Smooth muscle cell (in vitro differentiated cells): ENCODE measurements around the gene FBXO47. TPM values are rescaled to one million over a fixed set of nuclear protein-coding genes. Genes with fewer than 3 reads are reported as not detected.

Experiments
- DNase-seq: peaks from one replicate; lab custom pipeline; 2025; ENCODE audit not compliant: unreplicated experiment; lab: John Stamatoyannopoulos, UW
- H2AFZ ChIP-seq: fragments of 200-600 bp; sonication (generic); 2 replicates; pipeline ENCODE4 v1.6.0; 2016; ENCODE audit warnings: antibody characterized with exemption, low read depth, mild to moderate bottlenecking
- H3F3A ChIP-seq: fragments of 200-600 bp; sonication (generic); 2 replicates; pipeline ENCODE4 v1.6.0; 2017; ENCODE audit warnings: antibody characterized with exemption, low read depth
- H3K27ac ChIP-seq: fragments of 200-600 bp; sonication (generic); 2 replicates; pipeline ENCODE4 v1.5.1; 2016; ENCODE audit warnings: low read depth, mild to moderate bottlenecking
- H3K27me3 ChIP-seq: fragments of 200-600 bp; sonication (generic); 2 replicates; pipeline ENCODE4 v1.6.1; 2016; ENCODE audit warnings: low read depth, mild to moderate bottlenecking
- H3K36me3 ChIP-seq: fragments of 200-600 bp; sonication (generic); 2 replicates; pipeline ENCODE4 v1.5.1; 2016; ENCODE audit warnings: low read depth
- H3K4me1 ChIP-seq: fragments of 200-600 bp; sonication (generic); 2 replicates; pipeline ENCODE4 v1.5.1; 2016; ENCODE audit warnings: low read depth
- H3K4me2 ChIP-seq: fragments of 200-600 bp; sonication (generic); 2 replicates; pipeline ENCODE4 v1.6.0; 2016; ENCODE audit warnings: mild to moderate bottlenecking
- H3K4me3 ChIP-seq: fragments of 200-600 bp; sonication (generic); 2 replicates; pipeline ENCODE4 v1.5.1; 2016; ENCODE audit warnings: mild to moderate bottlenecking
- H3K79me2 ChIP-seq: fragments of 200-600 bp; sonication (generic); 2 replicates; pipeline ENCODE4 v1.6.0; 2016; ENCODE audit warnings: low read depth, mild to moderate bottlenecking
- H3K9ac ChIP-seq: fragments of 200-600 bp; sonication (generic); 2 replicates; pipeline ENCODE4 v1.6.0; 2016; ENCODE audit warnings: low read depth
- H3K9me3 ChIP-seq: fragments of 200-600 bp; sonication (generic); replicated peaks from 2 replicates; pipeline ENCODE4 v1.5.1; 2016; ENCODE audit warnings: low read depth
- H4K20me1 ChIP-seq: fragments of 200-600 bp; sonication (generic); 2 replicates; pipeline ENCODE4 v1.6.0; 2016; ENCODE audit warnings: low read depth
- CTCF ChIP-seq: fragments of 200-600 bp; sonication (generic); IDR thresholded peaks from 2 replicates; pipeline ENCODE4 v1.5.1; 2017; ENCODE audit warnings: borderline replicate concordance, mild to moderate bottlenecking, antibody characterized with exemption; ENCODE audit not compliant: insufficient read depth, poor library complexity, severe bottlenecking
- WGBS: methylation state at CpG from one replicate; pipeline ENCODE4 v1.1.7; 2016; ENCODE audit warnings: low lambda C conversion rate; 5-methylcytosine and 5-hydroxymethylcytosine counted together
- polyA plus RNA-seq: library from polyadenylated mRNA; unstranded; fragments of >200 nt; fragmentation: Nextera tagmentation; extraction: Ambion mirVana; gene quantifications from 2 replicates; pipeline ENCODE4 v1.2.1, GENCODE V29; 2016
- total RNA-seq: library from RNA; depleted of rRNA; stranded (reverse); fragments of >200 nt; gene quantifications from 2 replicates; pipeline ENCODE4 v1.2.3, GENCODE V29; 2014

Gene FBXO47
- total and polyA plus RNA-seq, 2 experiments from 2014 or later = not detected

GRCh38 chr17:38896346-38896954 lies 70.8 kb downstream of the FBXO47 start:
- peaks cover 50% of the 10 kb centered on the region for H3K4me1 ChIP-seq
- no peak overlapping the region for H3K4me3 ChIP-seq
- no peaks in the 10 kb centered on the region for H3K36me3 ChIP-seq
- no peak for TF ChIP-seq CTCF
- no peaks in the 10 kb centered on the region for H3K9me3 ChIP-seq
- H3K4me2 ChIP-seq = peak overlapping the region; percentile 55
- H2AFZ ChIP-seq = no peak overlapping the region
- no peak for DNase-seq
- H3K27ac ChIP-seq = peak overlapping the region; percentile 56
- peaks cover 5% of the 10 kb centered on the region for H3K79me2 ChIP-seq
- 41% methylated on average over 13 of the region's 13 CpGs for WGBS
- H3K27me3 ChIP-seq = no peaks in the 10 kb centered on the region
- H3K9ac ChIP-seq = peak overlapping the region; percentile 24
- peaks cover 55% of the 10 kb centered on the region for H3F3A ChIP-seq
- H4K20me1 ChIP-seq = peaks cover 100% of the 10 kb centered on the region

DNA sequence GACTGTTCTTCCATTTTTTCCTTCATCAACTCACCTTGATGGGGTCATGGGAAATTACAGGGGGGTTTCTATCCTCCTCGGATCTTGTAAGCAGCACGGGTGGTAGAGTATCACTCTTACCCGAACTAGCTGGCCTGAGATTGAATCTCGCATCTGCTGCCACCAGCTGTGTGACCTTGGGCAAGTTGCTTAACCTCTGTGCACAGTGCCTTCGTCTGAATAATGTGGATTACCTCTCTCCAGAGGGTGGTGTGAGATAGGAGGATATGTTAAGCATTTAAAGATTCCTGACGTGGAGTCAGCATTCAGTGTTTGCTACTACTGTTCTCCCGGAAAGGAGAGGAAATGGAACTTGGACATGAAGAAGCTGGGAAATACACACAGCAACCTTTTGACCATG lies 72.9 kb downstream of the FBXO47 start:
- no peak overlapping the region for H2AFZ ChIP-seq
- H3K36me3 ChIP-seq = no peaks in the 10 kb centered on the region
- no peak overlapping the region for H3K4me3 ChIP-seq
- peak overlapping the region; percentile 68 for H3K27ac ChIP-seq
- H4K20me1 ChIP-seq = peaks cover 100% of the 10 kb centered on the region
- H3K27me3 ChIP-seq = no peaks in the 10 kb centered on the region
- peaks cover 49% of the 10 kb centered on the region for H3F3A ChIP-seq
- no peaks in the 10 kb centered on the region for H3K9me3 ChIP-seq
- no peak for DNase-seq
- H3K9ac ChIP-seq = no peak overlapping the region
- peaks cover 40% of the 10 kb centered on the region for H3K4me1 ChIP-seq
- WGBS = 58% methylated on average over 7 of the region's 7 CpGs
- peaks cover 20% of the 10 kb centered on the region for H3K79me2 ChIP-seq
- H3K4me2 ChIP-seq = peak overlapping the region; percentile 64
- no peak for TF ChIP-seq CTCF

DNA sequence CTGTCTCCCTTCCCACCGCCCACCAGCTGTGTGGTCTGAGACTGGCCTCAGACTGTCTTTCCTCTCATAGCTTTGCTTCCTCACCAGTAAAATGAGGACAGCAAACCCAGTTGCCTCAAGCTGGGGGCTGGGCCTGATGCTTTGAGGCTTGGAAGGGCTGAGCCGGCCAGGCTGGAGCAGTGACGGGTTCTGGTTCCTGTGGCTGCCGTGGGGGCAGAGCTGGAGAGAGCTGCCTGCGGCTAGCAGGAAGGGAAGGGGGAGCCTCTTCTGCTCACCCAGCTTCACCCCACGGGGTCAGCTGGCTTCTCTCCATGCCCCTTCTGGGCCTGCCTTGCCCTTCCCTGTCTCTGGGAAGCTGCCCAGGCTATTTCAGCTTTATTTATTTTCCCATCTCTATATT lies 73.6 kb downstream of the FBXO47 start:
- Histone ChIP-seq H3F3A (peaks cover 43% of the 10 kb centered on the region), H3K4me3 (no peak overlapping the region), H3K36me3 (no peaks in the 10 kb centered on the region), H2AFZ (no peak overlapping the region), H3K27ac (peak overlapping the region; percentile 68), H3K4me2 (peak overlapping the region; percentile 64), H3K27me3 (no peaks in the 10 kb centered on the region), H4K20me1 (peaks cover 100% of the 10 kb centered on the region), H3K79me2 (peaks cover 27% of the 10 kb centered on the region), H3K9ac (no peak overlapping the region), H3K9me3 (no peaks in the 10 kb centered on the region), H3K4me1 (peaks cover 40% of the 10 kb centered on the region)
- no peak for DNase-seq
- TF ChIP-seq CTCF = no peak
- 30% methylated on average over 6 of the region's 6 CpGs for WGBS

DNA sequence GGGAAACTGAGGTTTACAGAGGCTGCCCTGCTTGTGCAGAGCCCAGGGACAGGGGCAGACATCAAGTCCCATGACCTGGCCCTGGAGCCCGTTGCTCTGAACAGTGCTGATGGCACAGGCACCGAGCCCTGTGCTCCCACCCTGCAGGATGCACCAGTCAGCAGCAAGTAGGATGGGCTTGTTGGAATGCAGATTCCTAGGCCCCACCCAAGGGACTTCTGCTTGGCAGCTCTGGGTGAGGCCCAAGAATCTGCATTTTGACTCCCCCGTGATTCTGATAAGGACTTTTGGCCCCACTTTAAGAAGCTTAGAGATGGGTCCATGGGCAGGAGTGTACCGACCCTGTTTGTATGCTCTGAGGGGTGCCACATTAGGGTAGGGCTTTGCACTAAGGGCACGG lies 74.1 kb downstream of the FBXO47 start:
- peak overlapping the region; percentile 68 for H3K27ac ChIP-seq
- no peak overlapping the region for H2AFZ ChIP-seq
- WGBS = 56% methylated on average over 5 of the region's 5 CpGs
- H3K4me1 ChIP-seq = peaks cover 40% of the 10 kb centered on the region
- peak overlapping the region; percentile 64 for H3K4me2 ChIP-seq
- H3K79me2 ChIP-seq = peaks cover 32% of the 10 kb centered on the region
- no peak for DNase-seq
- no peak for TF ChIP-seq CTCF
- H3K4me3 ChIP-seq = no peak overlapping the region
- H3K27me3 ChIP-seq = no peaks in the 10 kb centered on the region
- peaks cover 100% of the 10 kb centered on the region for H4K20me1 ChIP-seq
- H3K36me3 ChIP-seq = no peaks in the 10 kb centered on the region
- H3F3A ChIP-seq = peaks cover 38% of the 10 kb centered on the region
- H3K9me3 ChIP-seq = no peaks in the 10 kb centered on the region
- no peak overlapping the region for H3K9ac ChIP-seq
